KMS-11 (cell line): ENCODE data around the gene KIAA0930.
"Not testable (repeated sequence)": the region's sequence is repeated elsewhere in the genome, so short reads cannot be mapped to it uniquely, and the experiment has no call there.

Source experiments
- H2AFZ ChIP-seq: fragments of 200-600 bp; sonication (generic); 2 replicates; pipeline ENCODE4 v1.6.1; 2016; ENCODE audit warnings: antibody characterized with exemption, mixed run types, low read depth
- H3K27ac ChIP-seq: fragments of 200-600 bp; sonication (generic); 2 replicates; pipeline ENCODE4 v1.6.1; 2016; ENCODE audit warnings: mild to moderate bottlenecking, mixed run types
- H3K27me3 ChIP-seq: fragments of 200-600 bp; sonication (generic); 2 replicates; pipeline ENCODE4 v1.6.1; 2017; ENCODE audit warnings: mild to moderate bottlenecking, low read depth, mixed run types, moderate library complexity; ENCODE audit not compliant: insufficient read depth
- H3K36me3 ChIP-seq: fragments of 200-600 bp; sonication (generic); 2 replicates; pipeline ENCODE4 v1.6.1; 2017; ENCODE audit warnings: mild to moderate bottlenecking, mixed run types; ENCODE audit not compliant: insufficient read depth
- H3K4me1 ChIP-seq: fragments of 200-600 bp; sonication (generic); 2 replicates; pipeline ENCODE4 v1.6.1; 2016; ENCODE audit warnings: mild to moderate bottlenecking, low read depth, mixed run types; ENCODE audit not compliant: poor library complexity, severe bottlenecking
- H3K4me2 ChIP-seq: fragments of 200-600 bp; sonication (generic); 2 replicates; pipeline ENCODE4 v1.7.0; 2016; ENCODE audit warnings: mild to moderate bottlenecking, mixed run types
- H3K4me3 ChIP-seq: fragments of 200-600 bp; sonication (generic); IDR thresholded peaks from 2 replicates; pipeline ENCODE4 v1.6.1; 2017; ENCODE audit warnings: low read depth, low read length, mixed read lengths; ENCODE audit not compliant: insufficient read depth
- H3K79me2 ChIP-seq: fragments of 200-600 bp; sonication (generic); 2 replicates; pipeline ENCODE4 v1.6.1; 2016; ENCODE audit warnings: low read depth, mixed run types; ENCODE audit not compliant: insufficient read depth
- H3K9ac ChIP-seq: fragments of 200-600 bp; sonication (generic); 2 replicates; pipeline ENCODE4 v1.6.1; 2016; ENCODE audit warnings: mild to moderate bottlenecking, mixed run types
- H4K20me1 ChIP-seq: fragments of 200-600 bp; sonication (generic); 2 replicates; pipeline ENCODE4 v1.6.1; 2016; ENCODE audit warnings: mild to moderate bottlenecking, mixed run types; ENCODE audit not compliant: insufficient read depth
- CTCF ChIP-seq: fragments of 200-600 bp; sonication (generic); conservative IDR thresholded peaks from 2 replicates; pipeline ENCODE4 v1.6.1; 2017; ENCODE audit warnings: low read depth, mild to moderate bottlenecking, antibody characterized with exemption, low read length, moderate library complexity, mixed read lengths

Gene KIAA0930

DNA sequence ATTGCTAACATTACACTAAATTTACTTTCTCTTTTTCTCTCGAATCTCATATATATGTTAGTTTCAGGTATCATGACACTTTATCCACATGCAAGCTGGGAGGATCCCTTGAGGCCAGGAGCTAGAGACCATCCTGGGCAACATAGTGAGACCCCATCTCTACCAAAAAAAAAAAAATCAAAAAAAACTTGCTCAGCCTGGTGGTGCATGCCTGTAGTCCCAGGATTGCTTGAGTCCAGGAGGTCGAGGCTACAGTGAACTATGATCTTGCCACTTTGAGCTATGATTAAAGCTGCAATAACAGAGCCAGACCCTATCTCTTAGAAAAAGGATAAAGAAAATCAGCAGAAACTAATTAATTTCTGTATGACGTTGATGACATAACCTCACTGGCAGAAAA lies 40.3 kb upstream of the KIAA0930 start:
- no peaks in the 10 kb centered on the region for H3K36me3 ChIP-seq
- H3K27me3 ChIP-seq, result peaks cover 20% of the 10 kb centered on the region
- H3K79me2 ChIP-seq, result no peaks in the 10 kb centered on the region
- no peak overlapping the region for H3K27ac ChIP-seq
- no peak overlapping the region for H3K9ac ChIP-seq
- no peaks in the 10 kb centered on the region for H3K4me1 ChIP-seq
- H2AFZ ChIP-seq, result no peak overlapping the region
- TF ChIP-seq CTCF, result no peak
- H3K4me3 ChIP-seq, result no peak overlapping the region
- H4K20me1 ChIP-seq, result no peaks in the 10 kb centered on the region
- H3K4me2 ChIP-seq, result no peak overlapping the region

- no peak overlapping the region for H3K4me3 ChIP-seq
- H2AFZ ChIP-seq, result no peak overlapping the region
- TF ChIP-seq CTCF, result no peak
- no peak overlapping the region for H3K27ac ChIP-seq
- no peaks in the 10 kb centered on the region for H3K79me2 ChIP-seq
- H3K36me3 ChIP-seq, result no peaks in the 10 kb centered on the region
- no peaks in the 10 kb centered on the region for H3K4me1 ChIP-seq
- no peak overlapping the region for H3K4me2 ChIP-seq
- H4K20me1 ChIP-seq, result no peaks in the 10 kb centered on the region
- H3K9ac ChIP-seq, result no peak overlapping the region
- peaks cover 16% of the 10 kb centered on the region for H3K27me3 ChIP-seq
Observed at GRCh38 chr22:45280587-45280980, 39.9 kb upstream of the KIAA0930 start.

- no peaks in the 10 kb centered on the region for H4K20me1 ChIP-seq
- no peak overlapping the region for H3K4me3 ChIP-seq
- no peaks in the 10 kb centered on the region for H3K36me3 ChIP-seq
- no peak overlapping the region for H2AFZ ChIP-seq
- no peak overlapping the region for H3K4me2 ChIP-seq
- no peak for TF ChIP-seq CTCF
- peaks cover 6% of the 10 kb centered on the region for H3K27me3 ChIP-seq
- H3K4me1 ChIP-seq, result no peaks in the 10 kb centered on the region
- H3K79me2 ChIP-seq, result no peaks in the 10 kb centered on the region
- H3K9ac ChIP-seq, result no peak overlapping the region
- H3K27ac ChIP-seq, result no peak overlapping the region
Observed at GRCh38 chr22:45278125-45278524, 37.4 kb upstream of the KIAA0930 start.

- not testable (repeated sequence) for H3K79me2 ChIP-seq, H3K27ac ChIP-seq
Observed at GRCh38 chr22:45277720-45278119, 37.0 kb upstream of the KIAA0930 start.

DNA sequence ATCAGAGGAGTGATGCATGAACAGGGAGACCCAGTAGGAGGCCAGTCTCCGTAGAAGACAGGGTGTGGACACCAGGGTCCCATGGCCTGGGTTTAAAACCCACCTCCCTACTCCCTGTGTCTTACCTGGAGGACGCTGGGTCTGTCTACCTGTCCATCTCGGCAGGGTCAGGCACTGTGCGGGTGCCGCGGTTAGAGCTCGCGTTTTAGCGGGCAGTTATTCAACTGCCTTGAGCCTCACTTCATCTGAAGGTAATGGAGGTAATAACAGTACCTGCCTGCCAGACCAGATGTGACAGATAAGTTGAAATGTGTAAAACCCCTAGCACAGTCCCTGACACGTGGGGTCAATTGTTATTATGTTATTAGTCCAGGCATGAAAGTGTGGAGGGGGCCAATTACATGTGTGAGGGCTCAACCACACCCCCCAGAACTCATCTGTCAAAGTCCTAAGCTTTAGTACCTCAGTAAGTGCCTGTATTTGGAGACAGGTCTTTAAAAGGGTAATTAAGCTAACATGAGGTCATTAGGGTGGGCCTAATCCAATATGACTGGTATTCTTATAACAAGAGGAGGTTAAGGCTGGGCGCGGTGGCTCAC lies 35.9 kb upstream of the KIAA0930 start:
- H3K4me2 ChIP-seq, result no peak overlapping the region
- H3K9ac ChIP-seq, result no peak overlapping the region
- H3K4me1 ChIP-seq, result no peaks in the 10 kb centered on the region
- no peak overlapping the region for H3K27ac ChIP-seq
- no peak overlapping the region for H3K4me3 ChIP-seq
- H3K79me2 ChIP-seq, result no peaks in the 10 kb centered on the region
- no peak for TF ChIP-seq CTCF
- peaks cover 6% of the 10 kb centered on the region; the same call in 1 of the 2 replicates for H3K27me3 ChIP-seq
- no peaks in the 10 kb centered on the region for H4K20me1 ChIP-seq
- no peak overlapping the region for H2AFZ ChIP-seq
- no peaks in the 10 kb centered on the region for H3K36me3 ChIP-seq

More at GRCh38 chr22:45277720-45278119, 37.0 kb upstream of the KIAA0930 start:
- not testable (repeated sequence) for H3K9ac ChIP-seq, H3K4me2 ChIP-seq, H3K36me3 ChIP-seq, H4K20me1 ChIP-seq, H3K4me1 ChIP-seq, H2AFZ ChIP-seq, H3K27me3 ChIP-seq, H3K4me3 ChIP-seq
